Left ventricle myocardium inferior (tissue), 1 donor: ENCODE measurements around the gene EHBP1. TPM values are rescaled to one million over a fixed set of nuclear protein-coding genes. Genes with fewer than 3 reads are reported as not detected.

ENCODE experiments used
- DNase-seq: peaks from one replicate; pipeline ENCODE4 v3.0.0-alpha.2; 2020
- H3K27ac ChIP-seq: fragments of 200-600 bp; replicated peaks from 2 replicates; pipeline ENCODE4 v1.8.0; 2021
- H3K27me3 ChIP-seq: fragments of 200-600 bp; 2 replicates; pipeline ENCODE4 v1.8.0; 2021; ENCODE audit warnings: low read depth
- H3K36me3 ChIP-seq: fragments of 200-600 bp; 2 replicates; pipeline ENCODE4 v1.8.0; 2021
- H3K4me1 ChIP-seq: fragments of 200-600 bp; 2 replicates; pipeline ENCODE4 v1.8.0; 2021
- H3K4me3 ChIP-seq: fragments of 200-600 bp; 2 replicates; pipeline ENCODE4 v1.8.0; 2021; ENCODE audit warnings: mild to moderate bottlenecking, moderate library complexity
- H3K9me3 ChIP-seq: fragments of 200-600 bp; replicated peaks from 2 replicates; pipeline ENCODE4 v1.8.0; 2021
- intact Hi-C: fragments of 100-400 bp; cut with micrococcal nuclease; formaldehyde crosslinking; loops from one replicate; pipeline ENCODE4 v1.11.0; 2022
- total RNA-seq: library from RNA; stranded (reverse); fragmentation: NEBNext Ultra II Directional; extraction: Animal tissue kit (Norgen Biotek cat#: 25700); gene quantifications from one replicate; pipeline ENCODE4 v1.2.1, GENCODE V29; 2021
- TF ChIP-seq, protein P1 (sequence below): fragments of 200-600 bp; IDR thresholded peaks from 2 replicates; pipeline ENCODE4 v1.8.0; 2021; ENCODE audit warnings: antibody characterized with exemption, mild to moderate bottlenecking, borderline replicate concordance
- donor health status: DM: no; HTN: yes; CAD: no; lungs with severe emphysema.

Gene EHBP1
- total RNA-seq, 1 donor from 2014 or later: 20.4 TPM

DNA sequence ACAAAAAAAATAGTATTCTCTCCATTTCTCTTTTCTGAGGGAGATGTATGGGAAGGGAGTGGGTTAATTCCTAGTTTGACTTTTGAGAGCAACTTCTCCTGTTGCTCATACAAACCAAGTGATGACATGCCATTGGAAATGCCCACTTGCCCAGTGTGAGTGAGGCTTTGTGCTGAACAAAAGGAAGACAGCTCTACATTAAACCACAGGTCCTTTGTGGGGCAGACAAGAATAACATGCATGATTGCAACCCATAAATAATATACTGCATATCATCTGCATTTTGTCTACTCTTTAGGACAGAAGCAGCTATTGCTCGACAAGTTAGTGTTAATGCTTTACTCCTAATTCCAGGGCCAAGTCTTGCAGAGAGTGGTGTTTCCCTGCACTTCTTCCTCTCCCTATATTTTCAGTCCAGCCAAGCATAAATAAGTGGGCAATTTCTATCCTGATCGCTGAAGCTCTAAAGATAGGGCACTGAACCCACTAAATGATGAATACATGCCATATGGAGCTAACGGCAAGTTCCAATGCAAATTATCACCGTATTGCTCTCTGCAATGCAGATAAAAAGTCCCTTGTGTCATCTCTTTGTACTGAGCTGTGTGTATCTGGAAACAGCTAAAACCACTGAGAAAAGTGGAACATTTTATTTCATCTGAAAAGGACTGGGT is 19.4 kb upstream of the EHBP1 start:
- Histone ChIP-seq H3K9me3 (no peaks in the 10 kb centered on the region), H3K36me3 (no peaks in the 10 kb centered on the region), H3K4me1 (no peaks in the 10 kb centered on the region), H3K27ac (no peak overlapping the region), H3K4me3 (no peak overlapping the region), H3K27me3 (peaks cover 6% of the 10 kb centered on the region)
- intact Hi-C loops: no loop called here
- TF ChIP-seq, protein P1, sequence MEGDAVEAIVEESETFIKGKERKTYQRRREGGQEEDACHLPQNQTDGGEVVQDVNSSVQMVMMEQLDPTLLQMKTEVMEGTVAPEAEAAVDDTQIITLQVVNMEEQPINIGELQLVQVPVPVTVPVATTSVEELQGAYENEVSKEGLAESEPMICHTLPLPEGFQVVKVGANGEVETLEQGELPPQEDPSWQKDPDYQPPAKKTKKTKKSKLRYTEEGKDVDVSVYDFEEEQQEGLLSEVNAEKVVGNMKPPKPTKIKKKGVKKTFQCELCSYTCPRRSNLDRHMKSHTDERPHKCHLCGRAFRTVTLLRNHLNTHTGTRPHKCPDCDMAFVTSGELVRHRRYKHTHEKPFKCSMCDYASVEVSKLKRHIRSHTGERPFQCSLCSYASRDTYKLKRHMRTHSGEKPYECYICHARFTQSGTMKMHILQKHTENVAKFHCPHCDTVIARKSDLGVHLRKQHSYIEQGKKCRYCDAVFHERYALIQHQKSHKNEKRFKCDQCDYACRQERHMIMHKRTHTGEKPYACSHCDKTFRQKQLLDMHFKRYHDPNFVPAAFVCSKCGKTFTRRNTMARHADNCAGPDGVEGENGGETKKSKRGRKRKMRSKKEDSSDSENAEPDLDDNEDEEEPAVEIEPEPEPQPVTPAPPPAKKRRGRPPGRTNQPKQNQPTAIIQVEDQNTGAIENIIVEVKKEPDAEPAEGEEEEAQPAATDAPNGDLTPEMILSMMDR: no peak
- DNase-seq: no peak

- TF ChIP-seq, protein P1: no peak
Measured at GRCh38 chr2:62687636-62688035, 17.9 kb upstream of the EHBP1 start.

DNA sequence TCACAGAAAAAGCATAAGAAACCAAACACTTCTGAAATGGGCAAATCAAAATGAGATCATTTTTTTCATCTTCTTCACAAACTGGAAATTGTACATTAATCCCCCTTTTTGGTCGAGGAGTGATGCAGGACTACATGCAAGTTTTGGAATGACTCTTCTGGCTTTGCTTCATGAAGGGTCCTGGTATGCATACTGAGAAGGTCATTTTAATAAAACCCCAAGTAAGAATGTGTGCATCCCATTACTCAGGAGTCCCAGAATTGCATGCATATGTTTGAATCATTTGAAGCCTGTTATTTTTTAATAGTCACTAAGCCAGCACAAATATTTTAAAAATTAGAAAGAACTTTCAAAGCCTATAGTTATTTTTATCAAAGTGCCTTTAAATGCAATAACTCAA is 16.7 kb upstream of the EHBP1 start:
- Histone ChIP-seq H3K27me3 (no peaks in the 10 kb centered on the region), H3K9me3 (no peaks in the 10 kb centered on the region), H3K27ac (no peak overlapping the region), H3K36me3 (no peaks in the 10 kb centered on the region), H3K4me3 (no peak overlapping the region), H3K4me1 (no peaks in the 10 kb centered on the region)
- intact Hi-C loops: no loop called here
- TF ChIP-seq, protein P1: no peak
- DNase-seq: no peak

More at GRCh38 chr2:62687636-62688035, 17.9 kb upstream of the EHBP1 start:
- intact Hi-C loops: no loop called here
- DNase-seq: no peak
- Histone ChIP-seq H3K27ac (no peak overlapping the region), H3K4me3 (no peak overlapping the region), H3K4me1 (no peaks in the 10 kb centered on the region), H3K9me3 (no peaks in the 10 kb centered on the region), H3K27me3 (peaks cover 6% of the 10 kb centered on the region), H3K36me3 (no peaks in the 10 kb centered on the region)

DNA sequence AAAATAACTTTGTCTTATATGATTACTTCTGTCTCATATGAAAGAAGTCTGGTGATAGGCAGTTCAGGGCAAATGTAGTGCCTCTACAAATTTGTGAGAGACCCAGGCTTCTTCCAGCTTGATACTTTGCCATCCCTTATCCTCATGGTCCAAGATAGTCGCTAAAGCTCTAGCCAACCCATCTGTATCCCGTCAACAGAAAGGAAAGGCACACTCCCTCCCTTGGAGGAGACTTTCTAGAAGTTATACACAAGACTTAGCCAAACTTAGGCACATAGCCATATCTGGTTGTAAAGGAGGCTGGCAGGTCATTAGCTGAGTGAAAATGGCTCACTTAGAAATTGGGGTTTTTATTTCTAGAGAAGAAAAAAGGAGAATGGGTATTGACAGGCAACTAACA is 14.3 kb upstream of the EHBP1 start:
- Histone ChIP-seq H3K9me3 (no peaks in the 10 kb centered on the region), H3K27ac (no peak overlapping the region), H3K27me3 (no peaks in the 10 kb centered on the region), H3K4me3 (no peak overlapping the region), H3K4me1 (no peaks in the 10 kb centered on the region), H3K36me3 (no peaks in the 10 kb centered on the region)
- TF ChIP-seq, protein P1: no peak
- no peak for DNase-seq
- intact Hi-C loops: no loop called here

- Histone ChIP-seq H3K9me3 (no peaks in the 10 kb centered on the region), H3K36me3 (no peaks in the 10 kb centered on the region), H3K27me3 (no peaks in the 10 kb centered on the region), H3K27ac (no peak overlapping the region), H3K4me1 (no peaks in the 10 kb centered on the region), H3K4me3 (no peak overlapping the region)
- TF ChIP-seq, protein P1: no peak
- no peak for DNase-seq
- intact Hi-C loops: no loop called here
Measured at GRCh38 chr2:62692225-62692624, 13.3 kb upstream of the EHBP1 start.
